Neural crest cell (in vitro differentiated cells): ENCODE data around the gene OTOF. TPM values are rescaled to one million over a fixed set of nuclear protein-coding genes. Genes with fewer than 3 reads are reported as not detected.

Experiments used
- DNase-seq: peaks from one replicate; pipeline ENCODE4 v3.0.0; 2021; ENCODE audit warnings: low read depth, mixed read lengths, low spot score
- H3K27ac Mint-ChIP-seq: one replicate; pipeline ENCODE4 v1.8.0; 2021; ENCODE audit warnings: mild to moderate bottlenecking, mixed read lengths; ENCODE audit not compliant: unreplicated experiment
- H3K27me3 Mint-ChIP-seq: 2 replicates; pipeline ENCODE4 v1.8.0; 2021; ENCODE audit warnings: low read depth, mild to moderate bottlenecking, mixed read lengths
- H3K36me3 Mint-ChIP-seq: 2 replicates; pipeline ENCODE4 v1.8.0; 2021; ENCODE audit warnings: low read depth, mild to moderate bottlenecking, mixed read lengths
- H3K4me1 Mint-ChIP-seq: 2 replicates; pipeline ENCODE4 v1.8.0; 2021; ENCODE audit warnings: mixed read lengths
- H3K4me3 Mint-ChIP-seq: one replicate; pipeline ENCODE4 v1.8.0; 2021; ENCODE audit warnings: mild to moderate bottlenecking, mixed read lengths
- H3K9me3 Mint-ChIP-seq: 2 replicates; pipeline ENCODE4 v1.8.0; 2021; ENCODE audit warnings: mixed read lengths
- CTCF ChIP-seq: fragments of 200-600 bp; sonication (generic); conservative IDR thresholded peaks from 2 replicates; pipeline ENCODE4 v1.5.0; 2021; ENCODE audit warnings: antibody characterized with exemption, mild to moderate bottlenecking
- total RNA-seq: library from RNA; stranded (reverse); gene quantifications from 2 replicates; pipeline ENCODE4 v1.2.1, GENCODE V29; 2021

The OTOF gene
- total RNA-seq, 1 donor from 2014 or later = 0.19 TPM

- H3K4me3 Mint-ChIP-seq = no peak overlapping the region
- H3K27ac Mint-ChIP-seq = no peak overlapping the region
- no peak for TF ChIP-seq CTCF
- H3K4me1 Mint-ChIP-seq = peaks cover 3% of the 10 kb centered on the region
- H3K9me3 Mint-ChIP-seq = peaks cover 3% of the 10 kb centered on the region
- no peaks in the 10 kb centered on the region for H3K36me3 Mint-ChIP-seq
- no peaks in the 10 kb centered on the region for H3K27me3 Mint-ChIP-seq
- DNase-seq = no peak
Observed at GRCh38 chr2:26464390-26465265, 13.3 kb downstream of the OTOF start.

- no peaks in the 10 kb centered on the region for H3K27me3 Mint-ChIP-seq
- H3K36me3 Mint-ChIP-seq = no peaks in the 10 kb centered on the region
- no peak overlapping the region for H3K4me3 Mint-ChIP-seq
- peaks cover 4% of the 10 kb centered on the region for H3K4me1 Mint-ChIP-seq
- no peaks in the 10 kb centered on the region for H3K9me3 Mint-ChIP-seq
- H3K27ac Mint-ChIP-seq = peak overlapping the region; percentile 29
- no peak for DNase-seq
- no peak for TF ChIP-seq CTCF
Observed at GRCh38 chr2:26463244-26464192, 14.4 kb downstream of the OTOF start.

GRCh38 chr2:26462511-26463243, 15.2 kb downstream of the OTOF start:
- peak; percentile 43 for DNase-seq
- Mint-ChIP-seq H3K4me3 (no peak overlapping the region), H3K9me3 (no peaks in the 10 kb centered on the region), H3K27me3 (no peaks in the 10 kb centered on the region), H3K4me1 (peaks cover 4% of the 10 kb centered on the region), H3K36me3 (no peaks in the 10 kb centered on the region), H3K27ac (peak overlapping the region; percentile 29)
- TF ChIP-seq CTCF = peak; percentile 59

GRCh38 chr2:26462100-26462499, 15.8 kb downstream of the OTOF start:
- H3K4me1 Mint-ChIP-seq = peaks cover 8% of the 10 kb centered on the region
- no peak overlapping the region for H3K27ac Mint-ChIP-seq
- no peak overlapping the region for H3K4me3 Mint-ChIP-seq
- H3K36me3 Mint-ChIP-seq = no peaks in the 10 kb centered on the region
- TF ChIP-seq CTCF = no peak
- no peaks in the 10 kb centered on the region for H3K27me3 Mint-ChIP-seq
- no peak for DNase-seq
- H3K9me3 Mint-ChIP-seq = no peaks in the 10 kb centered on the region

GRCh38 chr2:26461601-26462023, 16.3 kb downstream of the OTOF start:
- no peak for DNase-seq
- Mint-ChIP-seq H3K27ac (no peak overlapping the region), H3K36me3 (no peaks in the 10 kb centered on the region), H3K9me3 (no peaks in the 10 kb centered on the region), H3K4me1 (peaks cover 12% of the 10 kb centered on the region), H3K27me3 (no peaks in the 10 kb centered on the region), H3K4me3 (no peak overlapping the region)
- TF ChIP-seq CTCF = no peak
